Activated CD8-positive, alpha-beta memory T cell treated with anti-CD3 and anti-CD28 coated beads, Interleukin-2, amount 50 U/mL, for 1 hour (primary cell): ENCODE results near the gene CLEC1A.
"Not testable (repeated sequence)": the region's sequence is repeated elsewhere in the genome, so short reads cannot be mapped to it uniquely, and the experiment has no call there.

ENCODE experiments used
- DNase-seq: peaks from one replicate; pipeline ENCODE4 v3.0.0-alpha.2; 2020; ENCODE audit errors: extremely low read depth

The CLEC1A gene

GRCh38 chr12:10048526-10048925, 50.3 kb downstream of the CLEC1A start:
- DNase-seq, result no peak

- DNase-seq, result no peak
Measured at GRCh38 chr12:10042167-10042566, 56.6 kb downstream of the CLEC1A start.

GRCh38 chr12:10033783-10034545, 64.8 kb downstream of the CLEC1A start:
- no peak for DNase-seq

- no peak for DNase-seq
Measured at GRCh38 chr12:10031771-10032175, 67.0 kb downstream of the CLEC1A start.

GRCh38 chr12:10031321-10031720, 67.5 kb downstream of the CLEC1A start:
- no peak for DNase-seq

GRCh38 chr12:10030446-10030845, 68.3 kb downstream of the CLEC1A start, which contains the start of gene CLEC9A:
Gene CLEC9A, plus strand, starts transcription at chr12:10030682. Its CDS starts 22,006 bp downstream, at chr12:10052688.
- no peak for DNase-seq

GRCh38 chr12:10027721-10028120, 71.1 kb downstream of the CLEC1A start:
- DNase-seq, result no peak

GRCh38 chr12:10027311-10027710, 71.5 kb downstream of the CLEC1A start:
- DNase-seq, result no peak

- DNase-seq, result not testable (repeated sequence)
Measured at GRCh38 chr12:10026666-10027065, 72.1 kb downstream of the CLEC1A start.

- no peak for DNase-seq
Measured at GRCh38 chr12:10025236-10025635, 73.5 kb downstream of the CLEC1A start.

GRCh38 chr12:10021342-10021741, 77.4 kb downstream of the CLEC1A start:
- no peak for DNase-seq
